ENCODE measurements around the gene HOXD1. TPM values are rescaled to one million over a fixed set of nuclear protein-coding genes. Genes with fewer than 3 reads are reported as not detected.

HOXD1 gene
- total RNA-seq, 4 donors from 2014 or later: 0.44 to 1.8 (median 0.63) TPM; not detected in 1

DNA sequence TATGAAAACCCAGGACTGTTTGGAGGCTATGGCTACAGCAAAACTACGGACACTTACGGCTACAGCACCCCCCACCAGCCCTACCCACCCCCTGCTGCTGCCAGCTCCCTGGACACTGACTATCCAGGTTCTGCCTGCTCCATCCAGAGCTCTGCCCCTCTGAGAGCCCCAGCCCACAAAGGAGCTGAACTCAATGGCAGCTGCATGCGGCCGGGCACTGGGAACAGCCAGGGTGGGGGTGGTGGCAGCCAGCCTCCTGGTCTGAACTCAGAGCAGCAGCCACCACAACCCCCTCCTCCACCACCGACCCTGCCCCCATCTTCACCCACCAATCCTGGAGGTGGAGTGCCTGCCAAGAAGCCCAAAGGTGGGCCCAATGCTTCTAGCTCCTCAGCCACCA lies 19.3 kb upstream of the HOXD1 start:
- peaks cover 6 to 82% of the 10 kb centered on the region in 2 donors for H3K27me3 ChIP-seq
- WGBS, 2 donors: 60 to 75% methylated on average over 1 to 4 of the region's 5 CpGs
- H3K4me1 ChIP-seq: peaks cover 0 to 26% (median 0%) of the 10 kb centered on the region in 4 donors

DNA sequence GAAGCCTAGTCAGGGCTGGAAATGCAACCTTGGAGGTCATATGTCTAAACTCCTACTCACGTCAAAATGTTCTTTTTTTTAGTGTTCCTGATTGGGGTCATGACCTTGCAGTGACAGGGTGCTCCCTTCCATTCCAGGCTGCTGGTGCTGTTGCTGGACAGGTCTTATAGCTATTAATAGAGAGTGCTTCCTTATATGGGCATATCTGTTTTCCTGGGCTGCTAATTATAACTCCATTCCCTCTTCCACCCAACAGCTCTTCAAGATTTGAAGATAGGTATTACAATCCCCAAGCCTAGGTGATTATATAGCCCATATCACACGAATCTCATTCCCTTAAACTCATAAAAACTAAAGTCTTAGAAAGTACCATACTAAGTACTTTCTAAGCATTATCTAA lies 18.8 kb upstream of the HOXD1 start:
- H3K27me3 ChIP-seq: peaks cover 6 to 82% of the 10 kb centered on the region in 2 donors
- DNase-seq (ENCODE audit: low spot score in 2 of 2): no peak
- H3K36me3 ChIP-seq: no peaks in the 10 kb centered on the region
- TF ChIP-seq EP300 (IDR thresholded peaks at IDR 0.05) (no peak), POLR2A (IDR thresholded peaks at IDR 0.05) (no peak)
- TF ChIP-seq, protein P1, sequence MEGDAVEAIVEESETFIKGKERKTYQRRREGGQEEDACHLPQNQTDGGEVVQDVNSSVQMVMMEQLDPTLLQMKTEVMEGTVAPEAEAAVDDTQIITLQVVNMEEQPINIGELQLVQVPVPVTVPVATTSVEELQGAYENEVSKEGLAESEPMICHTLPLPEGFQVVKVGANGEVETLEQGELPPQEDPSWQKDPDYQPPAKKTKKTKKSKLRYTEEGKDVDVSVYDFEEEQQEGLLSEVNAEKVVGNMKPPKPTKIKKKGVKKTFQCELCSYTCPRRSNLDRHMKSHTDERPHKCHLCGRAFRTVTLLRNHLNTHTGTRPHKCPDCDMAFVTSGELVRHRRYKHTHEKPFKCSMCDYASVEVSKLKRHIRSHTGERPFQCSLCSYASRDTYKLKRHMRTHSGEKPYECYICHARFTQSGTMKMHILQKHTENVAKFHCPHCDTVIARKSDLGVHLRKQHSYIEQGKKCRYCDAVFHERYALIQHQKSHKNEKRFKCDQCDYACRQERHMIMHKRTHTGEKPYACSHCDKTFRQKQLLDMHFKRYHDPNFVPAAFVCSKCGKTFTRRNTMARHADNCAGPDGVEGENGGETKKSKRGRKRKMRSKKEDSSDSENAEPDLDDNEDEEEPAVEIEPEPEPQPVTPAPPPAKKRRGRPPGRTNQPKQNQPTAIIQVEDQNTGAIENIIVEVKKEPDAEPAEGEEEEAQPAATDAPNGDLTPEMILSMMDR (IDR thresholded peaks at IDR 0.05): no peak
- H3K4me1 ChIP-seq: peaks cover 0 to 29% (median 0%) of the 10 kb centered on the region in 4 donors
- no peak overlapping the region for H3K4me3 ChIP-seq
- no peaks in the 10 kb centered on the region for H3K9me3 ChIP-seq
- no peak overlapping the region for H3K27ac ChIP-seq
- WGBS, 2 donors: 84 to 86% methylated on average over 2 of the region's 2 CpGs

More for the DNA sequence above, 19.3 kb upstream of the HOXD1 start:
- H3K9me3 ChIP-seq: peaks cover 0 to 4% (median 0%) of the 10 kb centered on the region in 4 donors
- H3K27ac ChIP-seq: no peak overlapping the region
- DNase-seq (ENCODE audit: low spot score in 2 of 2): no peak
- no peaks in the 10 kb centered on the region for H3K36me3 ChIP-seq
- TF ChIP-seq POLR2A (IDR thresholded peaks at IDR 0.05) (no peak), EP300 (IDR thresholded peaks at IDR 0.05) (no peak)
- TF ChIP-seq, protein P1 (IDR thresholded peaks at IDR 0.05): no peak
- no peak overlapping the region for H3K4me3 ChIP-seq

DNA sequence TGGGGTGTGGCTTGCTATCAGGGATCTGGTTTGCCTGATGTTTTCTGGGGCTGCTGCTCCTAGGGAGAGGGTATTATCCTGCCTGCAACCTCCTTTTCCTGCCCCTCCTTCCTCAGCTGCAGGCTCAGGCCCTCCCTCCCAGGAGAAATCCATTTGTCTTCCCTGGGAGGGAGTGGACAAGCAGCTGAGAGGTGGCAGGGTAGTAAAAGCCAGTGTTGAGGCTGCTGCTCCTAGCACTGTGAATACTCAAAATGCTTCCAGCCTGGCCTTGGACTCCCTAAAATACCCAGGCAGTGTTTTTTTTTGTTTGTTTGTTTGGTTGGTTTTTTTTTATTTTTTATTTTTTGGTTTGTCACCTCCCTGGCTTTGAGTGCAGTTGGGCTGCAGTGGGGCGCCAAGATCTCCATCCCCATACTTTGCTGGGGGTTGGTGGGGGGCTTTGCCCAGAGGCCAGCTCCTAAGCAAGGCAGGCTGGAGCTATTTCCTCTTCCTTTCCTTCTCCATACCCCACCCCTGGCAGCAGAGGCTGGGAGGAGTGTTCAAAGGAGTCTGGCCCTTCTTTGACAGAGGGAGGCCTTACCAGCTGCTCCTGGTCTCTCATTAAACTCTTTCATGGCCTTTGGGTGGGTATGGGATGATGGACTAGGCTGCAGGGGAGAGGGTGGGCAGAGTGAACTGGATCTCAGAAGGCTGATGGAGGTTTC lies 17.7 kb upstream of the HOXD1 start:
- Histone ChIP-seq H3K9me3 (no peaks in the 10 kb centered on the region), H3K36me3 (no peaks in the 10 kb centered on the region), H3K27me3 (peaks cover 3 to 78% of the 10 kb centered on the region in 2 donors), H3K27ac (no peak overlapping the region), H3K4me1 (peaks cover 0 to 24% (median 0%) of the 10 kb centered on the region in 4 donors), H3K4me3 (no peak overlapping the region)
- 95 to 100% methylated on average over 1 of the region's 1 CpG for WGBS, 2 donors
- no peak for DNase-seq (ENCODE audit: low spot score in 2 of 2)
- TF ChIP-seq EP300 (IDR thresholded peaks at IDR 0.05) (no peak), POLR2A (IDR thresholded peaks at IDR 0.05) (no peak)
- TF ChIP-seq, protein P1 (IDR thresholded peaks at IDR 0.05): no peak

DNA sequence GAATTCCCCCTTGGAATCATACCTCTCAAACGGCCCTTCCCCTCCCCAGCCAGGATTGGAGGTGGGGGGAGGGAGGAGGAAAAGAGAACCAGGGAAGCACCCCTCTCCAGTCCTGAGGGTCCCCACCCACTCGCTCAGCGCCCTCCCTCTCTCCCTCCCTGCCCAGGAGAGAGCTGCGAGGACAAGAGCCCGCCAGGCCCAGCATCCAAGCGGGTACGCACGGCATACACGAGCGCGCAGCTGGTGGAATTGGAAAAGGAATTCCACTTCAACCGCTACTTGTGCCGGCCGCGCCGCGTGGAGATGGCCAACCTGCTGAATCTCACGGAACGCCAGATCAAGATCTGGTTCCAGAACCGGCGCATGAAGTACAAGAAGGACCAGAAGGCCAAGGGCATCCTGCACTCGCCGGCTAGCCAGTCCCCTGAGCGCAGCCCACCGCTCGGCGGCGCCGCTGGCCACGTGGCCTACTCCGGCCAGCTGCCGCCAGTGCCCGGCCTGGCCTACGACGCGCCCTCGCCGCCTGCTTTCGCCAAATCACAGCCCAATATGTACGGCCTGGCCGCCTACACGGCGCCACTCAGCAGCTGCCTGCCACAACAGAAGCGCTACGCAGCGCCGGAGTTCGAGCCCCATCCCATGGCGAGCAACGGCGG lies 17.0 kb upstream of the HOXD1 start:
- WGBS, 2 donors: 48 to 54% methylated on average over 34 to 47 of the region's 51 CpGs
- TF ChIP-seq POLR2A (IDR thresholded peaks at IDR 0.05): no peak
- no peak for TF ChIP-seq EP300 (IDR thresholded peaks at IDR 0.05)
- TF ChIP-seq, protein P1 (IDR thresholded peaks at IDR 0.05): no peak
- peaks cover 3 to 73% of the 10 kb centered on the region in 2 donors for H3K27me3 ChIP-seq

More for the DNA sequence above, 17.0 kb upstream of the HOXD1 start:
- no peak for DNase-seq (ENCODE audit: low spot score in 2 of 2)
- no peak overlapping the region for H3K4me3 ChIP-seq
- H3K36me3 ChIP-seq: no peaks in the 10 kb centered on the region
- H3K9me3 ChIP-seq: no peaks in the 10 kb centered on the region
- no peak overlapping the region for H3K27ac ChIP-seq
- H3K4me1 ChIP-seq: peaks cover 0 to 22% (median 0%) of the 10 kb centered on the region in 4 donors

All from tibial nerve (tissue), 4 donors.